Endometrial microvascular endothelial cells (primary cell): ENCODE results near the gene MAP6D1. TPM values are rescaled to one million over a fixed set of nuclear protein-coding genes. Genes with fewer than 3 reads are reported as not detected.

ENCODE experiments used
- in situ Hi-C: cut with HindIII; loops from 2 replicates; pipeline ENCODE4 v1.10.0; 2017; ENCODE audit warnings: low sequenced_read_pairs, low pct_unique_long_range_greater_than_20kb; ENCODE audit errors: inconsistent ontology term
- total RNA-seq: library from RNA; depleted of rRNA; stranded (reverse); fragments of >200 nt; gene quantifications from one replicate; pipeline ENCODE4 v1.2.3, GENCODE V29; 2015; ENCODE audit errors: inconsistent ontology term

The MAP6D1 gene
- total RNA-seq, 1 donor from 2014 or later: 4.0 TPM

GRCh38 chr3:183774631-183775030 is 50.7 kb downstream of the MAP6D1 start:
- in situ Hi-C loops: no loop called here

GRCh38 chr3:183769453-183769852 is 55.9 kb downstream of the MAP6D1 start:
- in situ Hi-C loops: no loop called here

GRCh38 chr3:183768114-183768513 is 57.3 kb downstream of the MAP6D1 start:
- in situ Hi-C loops: no loop called here

GRCh38 chr3:183766745-183767606 is 58.4 kb downstream of the MAP6D1 start:
- in situ Hi-C loops: no loop called here

- in situ Hi-C loops: no loop called here
These were observed 59.3 kb downstream of the MAP6D1 start for GRCh38 chr3:183766107-183766506.

Other genes with a start within 250 kb of the MAP6D1 start
- 25.2 TPM for gene KLHL24, start 190.0 kb downstream of the MAP6D1 start, total RNA-seq
- gene YEATS2, start 127.8 kb downstream of the MAP6D1 start, total RNA-seq: 31.2 TPM
- gene PARL, start 59.3 kb upstream of the MAP6D1 start, total RNA-seq: 37.4 TPM
- gene ABCC5, start 192.3 kb upstream of the MAP6D1 start, total RNA-seq: 7.0 TPM
- gene HTR3D, start 206.2 kb upstream of the MAP6D1 start, total RNA-seq: not detected
- gene HTR3C, start 227.5 kb upstream of the MAP6D1 start, total RNA-seq: not detected